HG02571 (cell line): ENCODE data around the gene AHI1.
A peak's percentile ranks its signal among the peaks of the same experiment; 100 is the strongest.

ENCODE experiments used
- ATAC-seq: cut with Tn5 transposase; IDR thresholded peaks from one replicate; pipeline ENCODE4 v1.9.1; 2021; ENCODE audit warnings: mild to moderate bottlenecking, moderate library complexity; ENCODE audit not compliant: unreplicated experiment

The AHI1 gene

GRCh38 chr6:135334169-135334568 lies 163.4 kb downstream of the AHI1 start:
- ATAC-seq = no peak

- ATAC-seq = no peak
Observed at GRCh38 chr6:135331002-135331401, 166.5 kb downstream of the AHI1 start.

- peak; percentile 96 for ATAC-seq
Observed at GRCh38 chr6:135329851-135330803, 167.4 kb downstream of the AHI1 start.

GRCh38 chr6:135328136-135328535 lies 169.4 kb downstream of the AHI1 start:
- no peak for ATAC-seq

- ATAC-seq = no peak
Observed at GRCh38 chr6:135325624-135326424, 171.7 kb downstream of the AHI1 start.

GRCh38 chr6:135324531-135324930 lies 173.0 kb downstream of the AHI1 start:
- no peak for ATAC-seq

GRCh38 chr6:135323979-135324378 lies 173.6 kb downstream of the AHI1 start:
- ATAC-seq = no peak

- ATAC-seq = peak; percentile 98
Observed at GRCh38 chr6:135323202-135323668, 174.3 kb downstream of the AHI1 start.

- ATAC-seq = peak; percentile 60
Observed at GRCh38 chr6:135322427-135323201, 174.9 kb downstream of the AHI1 start.

GRCh38 chr6:135320721-135321621 lies 176.6 kb downstream of the AHI1 start:
- ATAC-seq = no peak

- no peak for ATAC-seq
Observed at GRCh38 chr6:135319819-135320218, 177.7 kb downstream of the AHI1 start.

- no peak for ATAC-seq
Observed at GRCh38 chr6:135318738-135319469, 178.6 kb downstream of the AHI1 start.

- no peak for ATAC-seq
Observed at GRCh38 chr6:135314543-135314942, 183.0 kb downstream of the AHI1 start.

- ATAC-seq = no peak
Observed at GRCh38 chr6:135311446-135312200, 185.9 kb downstream of the AHI1 start.

- ATAC-seq = no peak
Observed at GRCh38 chr6:135310291-135310690, 187.2 kb downstream of the AHI1 start.

GRCh38 chr6:135306740-135307420 lies 190.7 kb downstream of the AHI1 start:
- no peak for ATAC-seq

- ATAC-seq = no peak
Observed at GRCh38 chr6:135306166-135306565, 191.4 kb downstream of the AHI1 start.

GRCh38 chr6:135305684-135306083 lies 191.9 kb downstream of the AHI1 start:
- no peak for ATAC-seq
